Activated CD8-positive, alpha-beta T cell treated with anti-CD3 and anti-CD28 coated beads for 36 hours (primary cell): ENCODE measurements around the gene TMEM212. TPM values are rescaled to one million over a fixed set of nuclear protein-coding genes. Genes with fewer than 3 reads are reported as not detected.
A peak's percentile ranks its signal among the peaks of the same experiment; 100 is the strongest.

Source experiments
- ATAC-seq: fragments of 200-7000 bp; cut with Tn5 transposase; one replicate; pipeline ENCODE4 v1.10.0; 2021; ENCODE audit warnings: mild to moderate bottlenecking, moderate library complexity
- CTCF ChIA-PET: fragments of 350-600 bp; sonication (Branson Sonifier 250); formaldehyde crosslinking; loops from one replicate; lab custom pipeline; 2021; ENCODE audit warnings: antibody characterized with exemption; lab: Charles Lee
- POLR2A ChIA-PET: fragments of 350-600 bp; sonication (Branson Sonifier 250); formaldehyde crosslinking; loops from one replicate; lab custom pipeline; 2021; ENCODE audit warnings: antibody characterized with exemption; lab: Charles Lee
- DNase-seq: peaks from one replicate; pipeline ENCODE4 v3.0.0-alpha.2; 2020
- H3K27ac Mint-ChIP-seq: one replicate; pipeline ENCODE4 v1.8.0; 2021; ENCODE audit warnings: mild to moderate bottlenecking, mixed read lengths
- H3K27me3 Mint-ChIP-seq: one replicate; pipeline ENCODE4 v1.8.0; 2021; ENCODE audit warnings: mixed read lengths
- H3K36me3 Mint-ChIP-seq: one replicate; pipeline ENCODE4 v1.8.0; 2021; ENCODE audit warnings: low read depth, mixed read lengths
- H3K4me1 Mint-ChIP-seq: one replicate; pipeline ENCODE4 v1.8.0; 2021; ENCODE audit warnings: low read depth, mixed read lengths
- H3K4me3 Mint-ChIP-seq: one replicate; pipeline ENCODE4 v1.8.0; 2021; ENCODE audit warnings: mild to moderate bottlenecking, moderate library complexity, mixed read lengths
- H3K9me3 Mint-ChIP-seq: one replicate; pipeline ENCODE4 v1.8.0; 2021; ENCODE audit warnings: mixed read lengths
- CTCF ChIP-seq: fragments of 200-600 bp; IDR thresholded peaks from one replicate; pipeline ENCODE4 v1.8.0; 2022; ENCODE audit warnings: antibody characterized with exemption, mild to moderate bottlenecking
- intact Hi-C: fragments of 100-400 bp; cut with micrococcal nuclease; formaldehyde crosslinking; loops from one replicate; pipeline ENCODE4 v1.10.0; 2022
- total RNA-seq, 2 experiments: library from RNA; stranded (reverse); gene quantifications; one replicate each; pipeline ENCODE4 v1.2.3, GENCODE V29; 2021

The TMEM212 gene
- total RNA-seq, 2 experiments from 2014 or later = not detected

GRCh38 chr3:171867981-171868380 lies 24.8 kb downstream of the TMEM212 start:
- POLR2A ChIA-PET = no interaction called here

GRCh38 chr3:171871392-171872274 lies 28.5 kb downstream of the TMEM212 start:
- H3K4me1 Mint-ChIP-seq = peaks cover 6% of the 10 kb centered on the region
- H3K9me3 Mint-ChIP-seq = no peaks in the 10 kb centered on the region
- POLR2A ChIA-PET = no interaction called here
- CTCF ChIA-PET = no interaction called here
- H3K4me3 Mint-ChIP-seq = no peak overlapping the region
- no peak for TF ChIP-seq CTCF
- H3K27ac Mint-ChIP-seq = no peak overlapping the region
- no peak for DNase-seq
- peaks cover under 1% of the 10 kb centered on the region for H3K27me3 Mint-ChIP-seq
- intact Hi-C loops = no loop called here
- no peaks in the 10 kb centered on the region for H3K36me3 Mint-ChIP-seq
- no peak for ATAC-seq

More at GRCh38 chr3:171867981-171868380, 24.8 kb downstream of the TMEM212 start:
- TF ChIP-seq CTCF = peak; percentile 50
- intact Hi-C loops = no loop called here
- CTCF ChIA-PET = interaction anchor here (0.8 to 2.0 kb wide), 6 partner anchors 11 to 307 kb away, joined by 3 to 11 read pairs (median 3); no protein-coding TSS in a partner anchor
- DNase-seq (peak; percentile 5), ATAC-seq (no peak)
- H3K27ac Mint-ChIP-seq = no peak overlapping the region
- no peaks in the 10 kb centered on the region for H3K36me3 Mint-ChIP-seq
- H3K27me3 Mint-ChIP-seq = peaks cover 2% of the 10 kb centered on the region
- no peaks in the 10 kb centered on the region for H3K9me3 Mint-ChIP-seq
- H3K4me1 Mint-ChIP-seq = peaks cover 2% of the 10 kb centered on the region
- no peak overlapping the region for H3K4me3 Mint-ChIP-seq

GRCh38 chr3:171873580-171873979 lies 30.4 kb downstream of the TMEM212 start:
- Mint-ChIP-seq H3K4me1 (peaks cover 8% of the 10 kb centered on the region), H3K27me3 (peaks cover 7% of the 10 kb centered on the region), H3K4me3 (no peak overlapping the region), H3K27ac (no peak overlapping the region), H3K36me3 (no peaks in the 10 kb centered on the region), H3K9me3 (no peaks in the 10 kb centered on the region)
- ATAC-seq = no peak
- no peak for DNase-seq
- ChIA-PET POLR2A (no interaction called here), CTCF (no interaction called here)
- intact Hi-C loops = no loop called here
- no peak for TF ChIP-seq CTCF

GRCh38 chr3:171874251-171874681 lies 31.1 kb downstream of the TMEM212 start:
- Mint-ChIP-seq H3K27ac (no peak overlapping the region), H3K36me3 (no peaks in the 10 kb centered on the region), H3K9me3 (no peaks in the 10 kb centered on the region), H3K4me1 (peaks cover 8% of the 10 kb centered on the region), H3K27me3 (peaks cover 9% of the 10 kb centered on the region), H3K4me3 (no peak overlapping the region)
- intact Hi-C loops = no loop called here
- no peak for TF ChIP-seq CTCF
- DNase-seq (no peak), ATAC-seq (no peak)
- CTCF ChIA-PET = no interaction called here
- POLR2A ChIA-PET = no interaction called here

GRCh38 chr3:171874879-171875278 lies 31.7 kb downstream of the TMEM212 start:
- intact Hi-C loops = no loop called here
- POLR2A ChIA-PET = no interaction called here
- ATAC-seq = no peak
- Mint-ChIP-seq H3K27me3 (peaks cover 9% of the 10 kb centered on the region), H3K36me3 (no peaks in the 10 kb centered on the region), H3K27ac (no peak overlapping the region), H3K4me3 (no peak overlapping the region), H3K9me3 (no peaks in the 10 kb centered on the region), H3K4me1 (peaks cover 8% of the 10 kb centered on the region)
- no peak for TF ChIP-seq CTCF
- CTCF ChIA-PET = no interaction called here
- DNase-seq = no peak
